Adrenal gland (tissue), 12 donors: ENCODE measurements around the gene CDYL. TPM values are rescaled to one million over a fixed set of nuclear protein-coding genes. Genes with fewer than 3 reads are reported as not detected.

Experiments used
- DNase-seq, 7 donors: peaks; one replicate each; pipeline ENCODE4 v3.0.0-alpha.2; 2019 to 2020
- H3K27ac ChIP-seq, 5 donors: fragments of 200-600 bp; sonication (generic) in 4 of 5; 1 replicate in 3 of 5; 2 replicates in 2 of 5; pipeline versions ENCODE4 v1.5.1 to v1.8.0; 2016 to 2020; ENCODE audit warnings: mild to moderate bottlenecking in 1 of 5
- H3K27me3 ChIP-seq: fragments of 200-600 bp; 2 replicates; pipeline ENCODE4 v1.8.0; 2021
- H3K36me3 ChIP-seq, 2 donors: fragments of 200-600 bp; replicated peaks in 1 of 2; 1 replicate in 1 of 2; 2 replicates in 1 of 2; pipeline versions ENCODE4 v1.5.1 to v1.8.0; 2018 to 2022
- H3K4me1 ChIP-seq, 2 donors: fragments of 200-600 bp; replicated peaks in 1 of 2; 1 replicate in 1 of 2; 2 replicates in 1 of 2; pipeline versions ENCODE4 v1.5.1 to v1.8.0; 2018 to 2021
- H3K4me3 ChIP-seq, 4 donors: fragments of 200-600 bp; sonication (generic) in 3 of 4; one replicate each; pipeline ENCODE4 v1.5.1; 2016 to 2018
- H3K9me3 ChIP-seq, 3 donors: fragments of 200-600 bp; sonication (generic) in 1 of 3; replicated peaks in 1 of 3; 1 replicate in 2 of 3; 2 replicates in 1 of 3; pipeline versions ENCODE4 v1.5.1 to v1.8.0; 2016 to 2021
- POLR2A ChIP-seq, 2 donors: fragments of 450-650 bp; IDR thresholded peaks; one replicate each; pipeline ENCODE4 v1.6.1; 2017; ENCODE audit warnings: antibody characterized with exemption in 2 of 2, mild to moderate bottlenecking in 2 of 2, moderate library complexity in 1 of 2
- WGBS, 4 donors: extraction: QIAGEN DNeasy Blood & Tissue Kit in 2 of 4; methylation state at CpG; one replicate each; pipeline versions ENCODE4 v1.1.5 to v1.1.7; 2013 to 2017; 5-methylcytosine and 5-hydroxymethylcytosine counted together
- intact Hi-C, 2 donors: fragments of 100-400 bp; cut with DNase I; formaldehyde crosslinking; loops; one replicate each; pipeline versions ENCODE4 v1.14.1 to v1.15.0; 2022 to 2023
- polyA plus RNA-seq, 3 donors: library from polyadenylated mRNA; stranded (reverse); fragments of 200-250 nt in 2 of 3; fragments of 350-450 nt in 1 of 3; fragmentation: Illumina TruSeq in 1 of 3; extraction: RNeasy Lipid Tissue Mini Kit (QIAGEN cat#74804) in 1 of 3; gene quantifications; one replicate each; pipeline ENCODE4 v1.2.3, GENCODE V29; 2013 to 2014
- total RNA-seq, 9 donors: library from RNA; depleted of rRNA in 4 of 9; stranded (reverse); fragments of >200 nt in 4 of 9; fragments of 120-200 nt in 1 of 9; fragmentation: NEBNext Ultra II Directional in 1 of 9; extraction: Animal tissue kit (Norgen Biotek cat#: 25700) in 1 of 9; gene quantifications; one replicate each; pipeline versions ENCODE4 v1.1.0 to v1.2.4, GENCODE V29; 2013 to 2023
- TF ChIP-seq, protein P1 (sequence below), 6 experiments: fragments of 450-650 bp in 4 of 6; fragments of 200-600 bp in 2 of 6; sonication (generic) in 1 of 6; IDR thresholded peaks; 1 replicate in 5 of 6; 2 replicates in 1 of 6; pipeline versions ENCODE4 v1.5.1 to v1.8.0; 2016 to 2021; ENCODE audit warnings: antibody characterized with exemption in 6 of 6, mild to moderate bottlenecking in 2 of 6, moderate library complexity in 1 of 6
- donor health status: healthy with polysubstance abuse.
- donor health status: Bipolar disorder and iron deficiency.
- donor health status: DM: yes; HTN: yes; CAD: no.
- donor health status: DM: no; HTN: no; CAD: no.
- donor health status: DM: no; HTN: no; CAD: no.
- donor health status: DM: yes; HTN: yes; CAD: no.

CDYL gene
- total and polyA plus RNA-seq, 12 donors = 3.3 to 47.1 (median 24.8) TPM

DNA sequence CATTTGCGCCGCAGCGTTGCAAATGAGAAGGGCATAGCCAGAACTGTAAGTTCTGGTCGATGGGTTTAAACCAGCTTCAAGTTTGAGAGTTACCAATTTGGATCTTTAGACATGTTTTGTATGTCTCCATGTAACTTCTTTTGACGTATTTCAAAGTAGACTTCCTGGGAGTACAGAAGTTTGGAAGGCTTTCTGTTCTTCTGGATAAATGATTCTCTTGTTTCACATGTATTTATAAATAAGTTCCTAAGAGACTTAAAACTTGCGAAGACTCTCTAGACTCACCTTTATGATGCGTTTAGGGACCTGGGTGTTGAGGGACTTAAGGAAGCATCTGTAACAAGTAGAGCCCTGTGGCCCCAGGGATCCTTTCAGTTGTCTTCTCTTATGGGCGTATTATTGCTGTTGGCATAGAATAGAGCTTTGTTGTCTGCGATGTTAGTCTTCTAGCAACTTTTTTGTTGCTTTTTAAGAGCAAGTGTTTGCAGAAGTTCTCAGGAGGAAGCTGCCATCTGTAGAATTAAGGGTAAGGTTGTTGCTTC is 1.3 kb downstream of the CDYL start:
- Histone ChIP-seq H3K27ac (no peak overlapping the region), H3K9me3 (no peaks in the 10 kb centered on the region), H3K4me1 (peaks cover 0 to 25% of the 10 kb centered on the region in 2 donors), H3K27me3 (no peaks in the 10 kb centered on the region), H3K4me3 (peak overlapping the region in 2 of 4 donors; percentile 38 to 90), H3K36me3 (no peaks in the 10 kb centered on the region)
- intact Hi-C loops = loop anchor here in 1 of 2 donors (10.0 kb wide), 1 partner anchor 247 kb away; no protein-coding TSS in a partner anchor
- WGBS, 4 donors = 14 to 21% (median 19%) methylated on average over 9 of the region's 9 CpGs
- TF ChIP-seq, protein P1, sequence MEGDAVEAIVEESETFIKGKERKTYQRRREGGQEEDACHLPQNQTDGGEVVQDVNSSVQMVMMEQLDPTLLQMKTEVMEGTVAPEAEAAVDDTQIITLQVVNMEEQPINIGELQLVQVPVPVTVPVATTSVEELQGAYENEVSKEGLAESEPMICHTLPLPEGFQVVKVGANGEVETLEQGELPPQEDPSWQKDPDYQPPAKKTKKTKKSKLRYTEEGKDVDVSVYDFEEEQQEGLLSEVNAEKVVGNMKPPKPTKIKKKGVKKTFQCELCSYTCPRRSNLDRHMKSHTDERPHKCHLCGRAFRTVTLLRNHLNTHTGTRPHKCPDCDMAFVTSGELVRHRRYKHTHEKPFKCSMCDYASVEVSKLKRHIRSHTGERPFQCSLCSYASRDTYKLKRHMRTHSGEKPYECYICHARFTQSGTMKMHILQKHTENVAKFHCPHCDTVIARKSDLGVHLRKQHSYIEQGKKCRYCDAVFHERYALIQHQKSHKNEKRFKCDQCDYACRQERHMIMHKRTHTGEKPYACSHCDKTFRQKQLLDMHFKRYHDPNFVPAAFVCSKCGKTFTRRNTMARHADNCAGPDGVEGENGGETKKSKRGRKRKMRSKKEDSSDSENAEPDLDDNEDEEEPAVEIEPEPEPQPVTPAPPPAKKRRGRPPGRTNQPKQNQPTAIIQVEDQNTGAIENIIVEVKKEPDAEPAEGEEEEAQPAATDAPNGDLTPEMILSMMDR (IDR thresholded peaks at IDR 0.05) = no peak
- TF ChIP-seq POLR2A (IDR thresholded peaks at IDR 0.05) = no peak
- no peak for DNase-seq

DNA sequence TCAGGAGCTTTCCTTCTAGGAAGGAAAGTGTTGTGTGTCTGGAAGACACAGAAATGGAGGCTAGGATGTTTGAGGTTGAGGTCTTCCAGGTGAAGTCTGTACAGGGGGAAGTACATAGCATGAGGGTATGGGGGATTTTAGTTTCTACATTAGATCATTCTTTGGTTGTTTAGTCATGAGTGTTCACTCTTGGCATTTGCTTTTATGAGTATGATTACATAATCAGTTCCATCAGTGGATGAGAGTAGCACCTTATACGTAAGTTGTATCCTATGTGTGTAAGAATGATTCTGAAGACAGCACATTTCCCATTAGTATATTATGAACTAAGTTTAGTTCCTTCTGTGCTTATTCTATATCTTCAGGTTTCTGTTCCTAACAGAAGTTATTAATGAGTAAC is 1.9 kb downstream of the CDYL start:
- Histone ChIP-seq H3K9me3 (no peaks in the 10 kb centered on the region), H3K4me3 (peak overlapping the region in 1 of 4 donors; percentile 90), H3K27me3 (no peaks in the 10 kb centered on the region), H3K36me3 (no peaks in the 10 kb centered on the region), H3K4me1 (peaks cover 0 to 25% of the 10 kb centered on the region in 2 donors), H3K27ac (no peak overlapping the region)
- 74 to 86% (median 84%) methylated on average over 1 of the region's 1 CpG for WGBS, 4 donors
- no peak for TF ChIP-seq POLR2A (IDR thresholded peaks at IDR 0.05)
- TF ChIP-seq, protein P1 (IDR thresholded peaks at IDR 0.05) = no peak
- no peak for DNase-seq
- intact Hi-C loops = loop anchor here in 1 of 2 donors (10.0 kb wide), 1 partner anchor 247 kb away; no protein-coding TSS in a partner anchor

DNA sequence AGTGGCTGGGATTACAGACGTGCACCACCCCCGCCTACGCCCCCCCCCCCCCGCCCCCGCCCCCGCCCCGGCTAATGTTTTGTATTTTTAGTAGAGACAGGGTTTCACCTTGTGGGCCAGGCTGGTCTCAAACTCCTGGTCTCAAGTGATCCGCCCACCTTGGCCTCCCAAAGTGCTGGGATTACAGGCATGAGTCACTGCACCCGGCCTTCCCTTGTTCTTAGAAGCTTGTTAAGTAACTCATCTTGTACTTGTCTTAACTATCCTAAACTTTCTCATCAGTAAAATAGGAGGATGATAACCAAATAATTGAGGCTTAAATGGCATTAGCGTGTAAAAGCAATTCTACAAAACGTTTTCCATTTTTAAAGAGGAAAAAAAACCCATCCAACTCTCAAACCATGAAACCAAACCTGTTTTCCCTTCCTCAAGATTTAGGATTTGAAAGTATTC is 4.2 kb downstream of the CDYL start:
- H3K27ac ChIP-seq = no peak overlapping the region

DNA sequence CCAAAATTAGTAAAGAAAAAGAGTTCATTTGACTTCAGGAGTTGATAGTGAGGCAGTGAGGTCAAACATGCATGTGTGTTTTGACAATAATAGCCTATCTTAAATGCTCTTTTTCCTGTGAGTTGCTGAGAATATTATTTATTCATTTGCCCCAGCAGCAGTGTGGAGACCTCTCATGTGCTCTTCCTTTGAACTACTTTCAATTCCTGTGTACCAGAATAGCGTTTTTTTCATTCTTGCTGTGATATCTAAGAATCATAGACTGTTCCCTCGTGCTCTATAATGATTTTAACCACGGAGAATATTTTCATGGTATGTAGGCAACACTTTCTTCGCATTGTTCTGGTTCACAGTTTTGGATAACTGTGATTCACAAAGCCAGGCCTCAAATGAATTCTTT is 5.2 kb downstream of the CDYL start:
- no peaks in the 10 kb centered on the region for H3K27me3 ChIP-seq
- H3K9me3 ChIP-seq = no peaks in the 10 kb centered on the region
- TF ChIP-seq POLR2A (IDR thresholded peaks at IDR 0.05) = no peak
- TF ChIP-seq, protein P1 (IDR thresholded peaks at IDR 0.05) = no peak
- peaks cover 0 to 19% of the 10 kb centered on the region in 2 donors for H3K4me1 ChIP-seq
- intact Hi-C loops = no loop called here
- H3K27ac ChIP-seq = no peak overlapping the region
- no peaks in the 10 kb centered on the region for H3K36me3 ChIP-seq
- no peak for DNase-seq
- 57 to 73% (median 68%) methylated on average over 4 of the region's 4 CpGs for WGBS, 4 donors
- H3K4me3 ChIP-seq = no peak overlapping the region

More for the DNA sequence above, 4.2 kb downstream of the CDYL start:
- Histone ChIP-seq H3K9me3 (no peaks in the 10 kb centered on the region), H3K4me3 (no peak overlapping the region), H3K36me3 (no peaks in the 10 kb centered on the region), H3K27me3 (no peaks in the 10 kb centered on the region), H3K4me1 (peaks cover 0 to 19% of the 10 kb centered on the region in 2 donors)
- no peak for TF ChIP-seq POLR2A (IDR thresholded peaks at IDR 0.05)
- TF ChIP-seq, protein P1 (IDR thresholded peaks at IDR 0.05) = no peak
- WGBS, 4 donors = 35 to 46% (median 44%) methylated on average over 9 to 11 of the region's 11 CpGs
- peak in 2 of 7 donors; percentile 9 to 31 for DNase-seq
- intact Hi-C loops = no loop called here
